GM12878 (cell line): ENCODE data around the gene ZNF232.

ENCODE experiments used
- CBFB ChIP-seq: IDR thresholded peaks from 2 replicates; pipeline ENCODE4 v1.6.1; 2016; ENCODE audit warnings: antibody characterized with exemption, low read depth
- DPF2 ChIP-seq: fragments of 450-650 bp; IDR thresholded peaks from 2 replicates; pipeline ENCODE4 v1.6.1; 2017; ENCODE audit warnings: mild to moderate bottlenecking
- FOS ChIP-seq: IDR thresholded peaks from 3 replicates; pipeline ENCODE4 v1.6.1; 2011; ENCODE audit warnings: borderline replicate concordance; ENCODE audit not compliant: insufficient read length; ENCODE audit errors: extremely low read depth
- HDAC2 ChIP-seq: fragments of 200-600 bp; sonication (generic); IDR thresholded peaks from 2 replicates; pipeline ENCODE4 v1.6.1; 2017
- MEF2A ChIP-seq: IDR thresholded peaks from 2 replicates; pipeline ENCODE4 v1.6.1; 2011; ENCODE audit warnings: low read depth, mild to moderate bottlenecking, low read length, moderate library complexity; ENCODE audit not compliant: insufficient read depth
- PAX8 ChIP-seq: fragments of 450-650 bp; IDR thresholded peaks from 2 replicates; pipeline ENCODE4 v1.6.1; 2017; ENCODE audit warnings: mild to moderate bottlenecking, moderate library complexity
- POLR2A ChIP-seq: IDR thresholded peaks from 2 replicates; pipeline ENCODE4 v1.6.1; 2011; ENCODE audit warnings: low read depth, mild to moderate bottlenecking, low read length
- SMC3 ChIP-seq: IDR thresholded peaks from 2 replicates; pipeline ENCODE4 v1.6.1; 2011; ENCODE audit warnings: low read length, improper control_type of control experiment, borderline replicate concordance
- TF ChIP-seq, protein P1 (sequence below): IDR thresholded peaks from 2 replicates; pipeline ENCODE4 v1.6.1; 2011; ENCODE audit warnings: low read depth, mild to moderate bottlenecking, low read length, moderate library complexity, borderline replicate concordance; ENCODE audit errors: extremely low read depth

GRCh38 chr17:5123343-5124124 is 11.9 kb upstream of the ZNF232 start:
- TF ChIP-seq HDAC2 (no peak), SMC3 (no peak), CBFB (no peak), DPF2 (no peak), PAX8 (no peak), MEF2A (no peak), FOS (no peak), POLR2A (no peak)
- TF ChIP-seq, protein P1, sequence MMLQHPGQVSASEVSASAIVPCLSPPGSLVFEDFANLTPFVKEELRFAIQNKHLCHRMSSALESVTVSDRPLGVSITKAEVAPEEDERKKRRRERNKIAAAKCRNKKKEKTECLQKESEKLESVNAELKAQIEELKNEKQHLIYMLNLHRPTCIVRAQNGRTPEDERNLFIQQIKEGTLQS = no peak
